IPS-20b (cell line): ENCODE data around the gene BEX2.
A peak's percentile ranks its signal among the peaks of the same experiment; 100 is the strongest.
"Not testable (repeated sequence)": the region's sequence is repeated elsewhere in the genome, so short reads cannot be mapped to it uniquely, and the experiment has no call there.

Experiments
- H3K27ac ChIP-seq: one replicate; pipeline ENCODE4 v1.5.1; 2013; ENCODE audit warnings: low read length
- H3K27me3 ChIP-seq: 2 replicates; pipeline ENCODE4 v1.6.1; 2013; ENCODE audit warnings: mild to moderate bottlenecking, low read length, inconsistent platforms; ENCODE audit not compliant: insufficient read depth
- H3K36me3 ChIP-seq: 2 replicates; pipeline ENCODE4 v1.6.1; 2013; ENCODE audit warnings: low read depth, mild to moderate bottlenecking, inconsistent platforms, low read length, moderate library complexity; ENCODE audit not compliant: insufficient read depth
- H3K4me1 ChIP-seq: 2 replicates; pipeline ENCODE4 v1.6.1; 2013; ENCODE audit warnings: mild to moderate bottlenecking, control low read depth, inconsistent platforms, low read length, moderate library complexity; ENCODE audit not compliant: insufficient read depth
- H3K4me3 ChIP-seq: 2 replicates; pipeline ENCODE4 v1.5.1; 2013; ENCODE audit warnings: mild to moderate bottlenecking, low read length, inconsistent platforms
- H3K9ac ChIP-seq: 2 replicates; pipeline ENCODE4 v1.6.1; 2013; ENCODE audit warnings: low read depth, mild to moderate bottlenecking, inconsistent platforms, low read length, moderate library complexity
- H3K9me3 ChIP-seq: 2 replicates; pipeline ENCODE4 v1.6.1; 2013; ENCODE audit warnings: mild to moderate bottlenecking, low read depth, low read length, inconsistent platforms; ENCODE audit not compliant: insufficient read depth

The BEX2 gene

GRCh38 chrX:103329991-103330390 lies 19.2 kb upstream of the BEX2 start, which contains the start of gene TCEAL7:
TCEAL7 (plus strand) TSS chrX:103330239; CDS start chrX:103331404, 1,165 bp downstream.
- Histone ChIP-seq H3K4me3 (peak within 1 kb of the TSS; percentile 73), H3K9ac (peak within 1 kb of the TSS; percentile 79; the same call in 1 of the 2 replicates), H3K4me1 (peaks cover 8% of the 10 kb centered on the region), H3K36me3 (no peaks in the 10 kb centered on the region), H3K9me3 (no peaks in the 10 kb centered on the region), H3K27me3 (no peaks in the 10 kb centered on the region), H3K27ac (no peak within 1 kb of the TSS)

- Histone ChIP-seq H3K36me3 (no peaks in the 10 kb centered on the region), H3K27ac (no peak overlapping the region), H3K9me3 (no peaks in the 10 kb centered on the region), H3K4me1 (no peaks in the 10 kb centered on the region), H3K9ac (peak overlapping the region; percentile 76; the same call in 1 of the 2 replicates), H3K4me3 (peak overlapping the region; percentile 80), H3K27me3 (no peaks in the 10 kb centered on the region)
Measured at GRCh38 chrX:103311399-103311780, 600 bp upstream of the BEX2 start.

- Histone ChIP-seq H3K27ac (no peak overlapping the region), H3K9ac (peak overlapping the region; percentile 76; the same call in 1 of the 2 replicates)
Measured at GRCh38 chrX:103309860-103310554, 783 bp downstream of the BEX2 start.

GRCh38 chrX:103305666-103306065 lies 5.1 kb downstream of the BEX2 start:
- not testable (repeated sequence) for H3K27me3 ChIP-seq, H3K9ac ChIP-seq, H3K27ac ChIP-seq, H3K4me1 ChIP-seq, H3K4me3 ChIP-seq, H3K36me3 ChIP-seq, H3K9me3 ChIP-seq

More at GRCh38 chrX:103309860-103310554, 783 bp downstream of the BEX2 start:
- no peaks in the 10 kb centered on the region for H3K9me3 ChIP-seq
- H3K4me1 ChIP-seq, result no peaks in the 10 kb centered on the region
- no peaks in the 10 kb centered on the region for H3K27me3 ChIP-seq
- no peaks in the 10 kb centered on the region for H3K36me3 ChIP-seq
- H3K4me3 ChIP-seq, result peak overlapping the region; percentile 80; the same call in 1 of the 2 replicates

- H3K9me3 ChIP-seq, result no peaks in the 10 kb centered on the region
- no peaks in the 10 kb centered on the region for H3K27me3 ChIP-seq
- no peaks in the 10 kb centered on the region for H3K36me3 ChIP-seq
- no peaks in the 10 kb centered on the region for H3K4me1 ChIP-seq
- no peak overlapping the region for H3K4me3 ChIP-seq
- H3K27ac ChIP-seq, result no peak overlapping the region
- no peak overlapping the region for H3K9ac ChIP-seq
Measured at GRCh38 chrX:103304705-103305104, 6.1 kb downstream of the BEX2 start.

DNA sequence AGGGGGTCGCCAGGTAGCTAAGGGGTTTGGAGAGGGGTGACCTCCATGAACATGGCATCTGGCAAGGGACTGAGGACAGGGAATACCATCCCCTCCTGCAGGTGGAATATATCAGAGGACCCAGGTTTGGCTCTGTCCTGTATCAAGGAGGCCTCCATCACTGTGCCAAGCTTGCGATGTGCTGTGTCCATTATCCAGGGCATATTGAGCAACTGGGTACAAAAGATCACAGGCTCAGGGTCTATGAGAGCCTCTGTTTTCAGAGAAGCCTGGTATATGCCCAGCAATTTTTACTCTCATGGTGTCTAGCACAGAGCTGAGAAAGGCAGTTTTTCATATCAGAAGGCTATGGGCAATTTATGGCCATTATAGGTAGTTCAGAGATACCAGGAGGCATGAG lies 17.7 kb downstream of the BEX2 start:
- Histone ChIP-seq H3K27me3 (peaks cover 28% of the 10 kb centered on the region; the same call in 1 of the 2 replicates), H3K4me1 (peaks cover 6% of the 10 kb centered on the region; the same call in 1 of the 2 replicates), H3K27ac (no peak overlapping the region), H3K9me3 (no peaks in the 10 kb centered on the region), H3K9ac (no peak overlapping the region), H3K36me3 (no peaks in the 10 kb centered on the region), H3K4me3 (no peak overlapping the region)

DNA sequence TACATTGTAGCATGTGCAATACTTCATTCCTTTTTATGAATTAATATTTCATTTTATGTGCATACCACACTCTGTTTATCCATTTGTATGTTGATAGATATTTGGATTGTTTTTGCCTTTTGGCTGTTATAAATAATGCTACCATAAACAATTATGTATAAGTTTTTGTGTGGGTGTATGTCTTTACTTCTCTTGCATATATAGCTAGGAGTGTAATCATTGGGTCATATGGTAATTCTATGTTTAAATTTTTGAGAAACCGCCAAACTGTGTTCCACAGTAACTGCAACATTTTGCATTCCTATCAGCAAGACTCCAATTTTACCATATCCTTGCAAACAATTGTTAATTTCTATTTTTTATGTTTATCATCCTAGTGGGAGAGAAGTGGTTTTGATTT lies 31.2 kb downstream of the BEX2 start:
- H3K4me1 ChIP-seq, result no peaks in the 10 kb centered on the region
- no peak overlapping the region for H3K27ac ChIP-seq
- no peaks in the 10 kb centered on the region for H3K27me3 ChIP-seq
- no peak overlapping the region for H3K9ac ChIP-seq
- H3K9me3 ChIP-seq, result no peaks in the 10 kb centered on the region
- H3K4me3 ChIP-seq, result no peak overlapping the region
- no peaks in the 10 kb centered on the region for H3K36me3 ChIP-seq

GRCh38 chrX:103276581-103277002 lies 34.2 kb downstream of the BEX2 start, which contains the start of gene TCEAL5:
TCEAL5 (minus strand) TSS chrX:103276750; CDS start chrX:103274563, 2,187 bp downstream.
- Histone ChIP-seq H3K4me1 (no peaks in the 10 kb centered on the region), H3K4me3 (peak within 1 kb of the TSS; percentile 64; the same call in 1 of the 2 replicates), H3K27ac (no peak within 1 kb of the TSS), H3K36me3 (no peaks in the 10 kb centered on the region), H3K27me3 (no peaks in the 10 kb centered on the region), H3K9ac (peak within 1 kb of the TSS; percentile 8; the same call in 1 of the 2 replicates), H3K9me3 (no peaks in the 10 kb centered on the region)

- Histone ChIP-seq H3K9me3 (no peaks in the 10 kb centered on the region), H3K9ac (peak overlapping the region; percentile 8; the same call in 1 of the 2 replicates), H3K27ac (no peak overlapping the region), H3K4me1 (no peaks in the 10 kb centered on the region), H3K4me3 (peak overlapping the region; percentile 64; the same call in 1 of the 2 replicates), H3K36me3 (no peaks in the 10 kb centered on the region), H3K27me3 (no peaks in the 10 kb centered on the region)
Measured at GRCh38 chrX:103275947-103276567, 34.7 kb downstream of the BEX2 start.

DNA sequence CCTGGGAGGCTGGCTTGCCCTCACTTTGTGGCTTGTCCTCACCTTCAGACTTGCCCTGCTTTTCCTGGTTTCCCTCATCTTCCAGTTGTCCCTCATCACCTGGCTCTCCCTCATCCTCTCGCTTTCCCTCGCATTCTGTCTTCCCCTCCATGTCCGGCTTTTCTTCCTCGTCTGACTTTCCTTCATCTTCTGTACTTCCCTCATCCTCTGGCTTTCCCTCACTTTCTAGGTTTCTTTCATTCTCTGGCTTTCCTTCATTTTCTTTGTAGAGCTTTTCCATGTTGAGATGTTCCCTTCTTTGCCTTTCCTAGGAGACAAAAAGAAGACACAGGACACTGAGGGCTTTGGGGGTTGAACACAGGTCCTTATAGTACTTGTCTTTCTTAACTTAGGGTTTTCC lies 36.5 kb downstream of the BEX2 start:
- Histone ChIP-seq H3K27ac (no peak overlapping the region), H3K36me3 (no peaks in the 10 kb centered on the region), H3K9ac (no peak overlapping the region), H3K27me3 (no peaks in the 10 kb centered on the region), H3K4me1 (no peaks in the 10 kb centered on the region), H3K4me3 (no peak overlapping the region), H3K9me3 (no peaks in the 10 kb centered on the region)
